K562 (cell line): ENCODE measurements around the gene AP1G2. TPM values are rescaled to one million over a fixed set of nuclear protein-coding genes. Genes with fewer than 3 reads are reported as not detected.

Experiments
- ATAC-seq: fragments of 200-7000 bp; cut with Tn5 transposase; 3 replicates; pipeline ENCODE4 v1.9.1; 2020; ENCODE audit warnings: moderate library complexity
- BruUV-seq: library from RNA; stranded (reverse); fragments of 400-500 nt; replicated peaks from 2 replicates; lab custom pipeline; 2021; lab: Mats Ljungman, UMichigan
- CTCF ChIA-PET: fragments of 300-600 bp; formaldehyde crosslinking; extraction: SDS; loops from one replicate; lab custom pipeline; 2021; ENCODE audit warnings: low intra/inter-chr PET ratio; lab: Yijun Ruan, JAX
- POLR2A ChIA-PET: fragments of 300-600, 350-650 bp; sonication (Branson Sonifier 250); formaldehyde crosslinking; extraction: SDS; loops from one replicate; lab custom pipeline; 2021; ENCODE audit warnings: antibody characterized with exemption, inconsistent platforms; lab: Yijun Ruan, JAX
- DNase-seq, 4 experiments: peaks; one replicate each; pipeline versions ENCODE4 v3.0.0 to v3.0.0-alpha.2; 2011 to 2018; ENCODE audit warnings: low spot score in 3 of 4, mixed read lengths in 3 of 4; ENCODE audit errors: extremely low read depth in 1 of 4
- FAIRE-seq: peaks from 2 replicates; lab custom pipeline; 2011; peaks lifted over from hg19 to GRCh38; lab: Jason Lieb, UNC
- H2AFZ ChIP-seq: 2 replicates; pipeline ENCODE4 v1.6.0; 2011; ENCODE audit warnings: low read depth, low read length, control low read depth, inconsistent platforms
- H3K27ac ChIP-seq: fragments of 200-600 bp; 3 replicates; pipeline ENCODE4 v1.8.0; 2011; ENCODE audit warnings: low read depth, mild to moderate bottlenecking, control low read depth, inconsistent platforms, low read length, moderate library complexity, mixed read lengths; ENCODE audit errors: extremely low read depth
- H3K27me3 ChIP-seq, 2 experiments: fragments of 300-600 bp in 1 of 2; 2 replicates in 1 of 2; 3 replicates in 1 of 2; pipeline versions ENCODE4 v1.6.0 to v1.8.0; 2011; ENCODE audit warnings: inconsistent platforms in 2 of 2, low read length in 2 of 2, mild to moderate bottlenecking in 1 of 2, mixed read lengths in 1 of 2, moderate library complexity in 1 of 2; ENCODE audit not compliant: control insufficient read depth in 2 of 2, insufficient read depth in 2 of 2
- H3K36me3 ChIP-seq: fragments of 300-600 bp; 3 replicates; pipeline ENCODE4 v1.8.0; 2011; ENCODE audit warnings: mild to moderate bottlenecking, low read length, inconsistent platforms; ENCODE audit not compliant: control insufficient read depth, insufficient read depth
- H3K4me1 ChIP-seq, 2 experiments: fragments of 200-600 bp in 1 of 2; replicated peaks in 1 of 2; 2 replicates in 1 of 2; 3 replicates in 1 of 2; pipeline versions ENCODE4 v1.5.1 to v1.8.0; 2011; ENCODE audit warnings: inconsistent platforms in 2 of 2, low read length in 2 of 2, mild to moderate bottlenecking in 1 of 2, mixed read lengths in 1 of 2, moderate library complexity in 1 of 2; ENCODE audit not compliant: control insufficient read depth in 2 of 2, insufficient read depth in 2 of 2
- H3K4me2 ChIP-seq: 2 replicates; pipeline ENCODE4 v1.6.1; 2011; ENCODE audit warnings: low read length, control low read depth, inconsistent platforms, mixed read lengths; ENCODE audit not compliant: insufficient read depth
- H3K4me3 ChIP-seq: fragments of 200-600 bp; sonication (generic), shearing (Covaris generic); 2 replicates; pipeline ENCODE4 v1.5.1; 2016; ENCODE audit warnings: control low read depth, inconsistent platforms
- H3K79me2 ChIP-seq: fragments of 200-600 bp; 3 replicates; pipeline ENCODE4 v1.8.0; 2011; ENCODE audit warnings: low read length, inconsistent platforms; ENCODE audit not compliant: control insufficient read depth, insufficient read depth
- H3K9ac ChIP-seq, 2 experiments: 2 replicates each; pipeline versions ENCODE4 v1.6.0 to v1.6.1; 2011; ENCODE audit warnings: low read depth in 2 of 2, low read length in 2 of 2, control low read depth in 1 of 2, inconsistent platforms in 1 of 2, mild to moderate bottlenecking in 1 of 2, mixed read lengths in 1 of 2; ENCODE audit not compliant: insufficient read depth in 1 of 2
- H3K9me1 ChIP-seq: one replicate; pipeline ENCODE4 v1.6.0; 2011; ENCODE audit warnings: inconsistent platforms, mild to moderate bottlenecking, low read length, moderate library complexity; ENCODE audit not compliant: control insufficient read depth, insufficient read depth
- H3K9me3 ChIP-seq: replicated peaks from 2 replicates; pipeline ENCODE4 v1.5.1; 2011; ENCODE audit warnings: low read depth, low read length, inconsistent platforms; ENCODE audit not compliant: control insufficient read depth, insufficient read depth
- H4K20me1 ChIP-seq: replicated peaks from 2 replicates; pipeline ENCODE4 v1.6.1; 2011; ENCODE audit warnings: low read length, inconsistent platforms, mixed read lengths; ENCODE audit not compliant: control insufficient read depth, insufficient read depth
- ARID2 ChIP-seq: fragments of 450-650 bp; IDR thresholded peaks from 2 replicates; pipeline ENCODE4 v1.6.1; 2017; ENCODE audit warnings: antibody characterized with exemption, mild to moderate bottlenecking
- BRCA1 ChIP-seq, 2 experiments: fragments of 450-650 bp in 1 of 2; sonication (generic) in 1 of 2; formaldehyde crosslinking in 1 of 2; IDR thresholded peaks; 2 replicates each; pipeline versions ENCODE4 v1.5.0 to v1.6.1; 2017 to 2020; ENCODE audit warnings: mild to moderate bottlenecking in 1 of 2, missing genetic modification reagents in 1 of 2
- CBFA2T3 ChIP-seq: fragments of 450-650 bp; IDR thresholded peaks from 2 replicates; pipeline ENCODE4 v1.6.1; 2017
- CEBPZ ChIP-seq: fragments of 150-350 bp; IDR thresholded peaks from 2 replicates; pipeline ENCODE4 v1.6.1; 2014; ENCODE audit warnings: low read depth, mild to moderate bottlenecking, low read length, borderline replicate concordance
- EP300 ChIP-seq: IDR thresholded peaks from 2 replicates; pipeline ENCODE4 v1.6.1; 2012; ENCODE audit warnings: low read length, improper control_type of control experiment
- KAT7 ChIP-seq: sonication (generic); formaldehyde crosslinking; IDR thresholded peaks from 2 replicates; pipeline ENCODE4 v1.8.0; 2022; ENCODE audit warnings: missing genetic modification reagents, mild to moderate bottlenecking, borderline replicate concordance
- NFRKB ChIP-seq: fragments of 450-650 bp; IDR thresholded peaks from 2 replicates; pipeline ENCODE4 v1.6.1; 2016; ENCODE audit warnings: low read depth
- POLR2A ChIP-seq: fragments of 450-650 bp; conservative IDR thresholded peaks from 2 replicates; pipeline ENCODE4 v1.6.1; 2016
- RAD21 ChIP-seq, 2 experiments: fragments of 250-450 bp in 1 of 2; fragments of 450-650 bp in 1 of 2; sonication (Bioruptor Pico) in 1 of 2; formaldehyde crosslinking in 1 of 2; IDR thresholded peaks in 1 of 2; conservative IDR thresholded peaks in 1 of 2; 2 replicates each; pipeline versions ENCODE4 v1.4.0 to v1.8.0; 2020 to 2022; ENCODE audit warnings: mild to moderate bottlenecking in 2 of 2, moderate library complexity in 1 of 2
- SPI1 ChIP-seq: IDR thresholded peaks from 2 replicates; pipeline ENCODE4 v1.6.1; 2011; ENCODE audit warnings: low read depth, low read length, control low read depth, borderline replicate concordance
- TEAD2 ChIP-seq: fragments of 450-650 bp; IDR thresholded peaks from 2 replicates; pipeline ENCODE4 v1.6.1; 2016; ENCODE audit warnings: missing genetic modification characterization, control low read depth, missing compliant biosample characterization
- XRCC4 ChIP-seq: IDR thresholded peaks from one replicate; pipeline ENCODE4 v1.6.1; 2011; ENCODE audit not compliant: insufficient read depth, insufficient read length; ENCODE audit errors: extremely low read depth
- WGBS: fragments of 100-300 bp; shearing (Covaris generic); methylation state at CpG from one replicate; pipeline ENCODE4 v1.1.6; 2016; ENCODE audit warnings: low coverage, mixed read lengths; ENCODE audit not compliant: insufficient coverage; ENCODE audit errors: missing lambda C conversion rate; 5-methylcytosine and 5-hydroxymethylcytosine counted together
- in situ Hi-C: fragments of 300-500 bp; cut with MboI; formaldehyde crosslinking; loops from 4 replicates; pipeline ENCODE4 v1.15.0; 2018; ENCODE audit warnings: inconsistent platforms, mixed read lengths
- intact Hi-C: fragments of 100-400 bp; cut with micrococcal nuclease; formaldehyde crosslinking; loops from 2 replicates; pipeline ENCODE4 v1.14.2; 2022
- polyA plus RNA-seq, 8 experiments: library from polyadenylated mRNA; depleted of rRNA in 4 of 8; stranded (reverse) in 5 of 8; unstranded in 3 of 8; fragments of >200 nt; fragmentation: Nextera tagmentation in 2 of 8; fragmentation: Illumina TruSeq in 1 of 8; extraction: Ambion mirVana in 2 of 8; extraction: Trizol in 1 of 8; gene quantifications; 2 replicates each; pipeline versions ENCODE4 v1.2.1 to v1.2.3, GENCODE V29; 2011 to 2014; ENCODE audit warnings: inconsistent platforms in 1 of 8, missing spikeins in 1 of 8
- total RNA-seq, 7 experiments: library from RNA; depleted of rRNA in 6 of 7; stranded (reverse); fragments of >200 nt in 6 of 7; fragmentation: Illumina TruSeq in 2 of 7; extraction: Trizol in 2 of 7; gene quantifications; 2 replicates each; pipeline versions ENCODE4 v1.2.1 to v1.2.3, GENCODE V29; 2011 to 2021; ENCODE audit warnings: low replicate concordance in 1 of 7

AP1G2 gene
- total and polyA plus RNA-seq, 9 of the 15 experiments (the other 6 are each of a cell fraction or from before 2014, with no cell fraction given) = 19.1 to 83.5 (median 33.3) TPM

- no peak for FAIRE-seq
Measured at GRCh38 chr14:23517650-23518326, 49.8 kb downstream of the AP1G2 start.

DNA sequence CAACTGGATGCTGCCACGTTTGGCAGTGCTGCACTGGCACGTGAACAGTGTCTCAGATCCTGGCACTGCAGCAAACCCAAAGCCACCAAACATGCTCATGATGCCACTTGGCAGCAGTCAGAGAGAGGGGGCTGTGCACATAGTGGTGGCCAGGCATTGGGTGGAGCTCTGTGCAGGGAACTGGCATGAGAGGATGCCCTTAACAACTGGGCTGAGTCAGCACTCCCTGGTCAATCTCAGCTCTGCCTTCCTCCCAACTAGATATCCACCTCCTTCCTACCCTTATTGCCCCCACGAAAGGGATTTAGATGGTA is 53.0 kb downstream of the AP1G2 start:
- H3K79me2 ChIP-seq = no peaks in the 10 kb centered on the region
- POLR2A ChIA-PET = interaction anchor here (0.7 kb wide), 1 partner anchor 18 kb away, joined by 3 read pairs; no protein-coding TSS in a partner anchor
- H2AFZ ChIP-seq = no peak overlapping the region
- WGBS = 2% methylated on average over 3 of the region's 3 CpGs
- H3K4me1 ChIP-seq = no peaks in the 10 kb centered on the region; a peak in 1 of 5 replicates
- in situ Hi-C loops (no loop called here), intact Hi-C loops (no loop called here)
- H3K9ac ChIP-seq = no peak overlapping the region; a peak in 1 of 4 replicates
- H3K4me3 ChIP-seq = no peak overlapping the region
- no TSS peak for BruUV-seq
- no peaks in the 10 kb centered on the region for H3K9me3 ChIP-seq
- CTCF ChIA-PET = no interaction called here
- no peak for FAIRE-seq
- no peak for DNase-seq
- no peak overlapping the region for H3K4me2 ChIP-seq
- ATAC-seq = no peak
- no peak overlapping the region for H3K27ac ChIP-seq
- H3K9me1 ChIP-seq = no peaks in the 10 kb centered on the region
- H4K20me1 ChIP-seq = no peaks in the 10 kb centered on the region
- peaks cover 0 to 5% of the 10 kb centered on the region in 2 experiments; a peak in 1 of 5 replicates for H3K27me3 ChIP-seq
- no peaks in the 10 kb centered on the region for H3K36me3 ChIP-seq
- TF ChIP-seq CBFA2T3 = no peak
- no peak for TF ChIP-seq BRCA1 (IDR thresholded peaks at IDR 0.05)
- TF ChIP-seq BRCA1 (CRISPR knock-in tag; IDR thresholded peaks at IDR 0.05) = no peak
- no peak for TF ChIP-seq KAT7
- no peak for TF ChIP-seq ARID2
- TF ChIP-seq NFRKB = no peak
- TF ChIP-seq XRCC4 = no peak
- TF ChIP-seq EP300 = no peak
- TF ChIP-seq SPI1 = no peak
- TF ChIP-seq CEBPZ = no peak
- no peak for TF ChIP-seq POLR2A

More at GRCh38 chr14:23517650-23518326, 49.8 kb downstream of the AP1G2 start:
- Histone ChIP-seq H3K4me2 (no peak overlapping the region), H3K36me3 (no peaks in the 10 kb centered on the region), H4K20me1 (no peaks in the 10 kb centered on the region), H3K9me1 (no peaks in the 10 kb centered on the region), H3K9ac (no peak overlapping the region), H3K9me3 (no peaks in the 10 kb centered on the region), H3K27me3 (peaks cover 2 to 27% of the 10 kb centered on the region in 2 experiments; a peak in 2 of 5 replicates), H3K4me3 (no peak overlapping the region), H2AFZ (no peak overlapping the region), H3K27ac (no peak overlapping the region), H3K4me1 (peaks cover 0 to 3% of the 10 kb centered on the region in 2 experiments; a peak in 1 of 5 replicates), H3K79me2 (no peaks in the 10 kb centered on the region)
- ATAC-seq (no peak), DNase-seq (no peak)
- POLR2A ChIA-PET = interaction anchor here (1.1 kb wide), 1 partner anchor 506 kb away, joined by 3 read pairs; no protein-coding TSS in a partner anchor
- in situ Hi-C loops = no loop called here
- intact Hi-C loops = no loop called here
- CTCF ChIA-PET = no interaction called here
- BruUV-seq = no TSS peak
- TF ChIP-seq RAD21 (CRISPR knock-in tag; conservative IDR thresholded peaks at IDR 0.05 in 1 of 2, IDR thresholded peaks at IDR 0.05 in 1 of 2) (no peak), TEAD2 (no peak)
- 6% methylated on average over 6 of the region's 6 CpGs for WGBS
